ENCODE data around the gene PICALM. TPM values are rescaled to one million over a fixed set of nuclear protein-coding genes. Genes with fewer than 3 reads are reported as not detected.
A peak's percentile ranks its signal among the peaks of the same experiment; 100 is the strongest.
"Not testable (repeated sequence)": the region's sequence is repeated elsewhere in the genome, so short reads cannot be mapped to it uniquely, and the experiment has no call there.

The PICALM gene
- total and polyA plus RNA-seq, 4 donors, result 94.5 to 486 (median 204) TPM

GRCh38 chr11:85970593-85970992 is 98.3 kb downstream of the PICALM start:
- H3K27ac ChIP-seq (ENCODE audit: low read depth in 1 of 2, low read length in 2 of 2), result no peak overlapping the region
- intact Hi-C loops (cut with DNase I), result no loop called here

GRCh38 chr11:85967457-85967856 is 101.4 kb downstream of the PICALM start:
- intact Hi-C loops (cut with DNase I), result loop anchor here in 1 of 2 donors (5.0 kb wide), 1 partner anchor 55 kb away; no protein-coding TSS in a partner anchor
- no peaks in the 10 kb centered on the region for H3K4me1 ChIP-seq (ENCODE audit: control insufficient read depth in 1 of 2, insufficient read depth in 2 of 2, low read length in 2 of 2)
- peaks cover 0 to 10% of the 10 kb centered on the region in 2 donors for H3K36me3 ChIP-seq (ENCODE audit: control insufficient read depth in 1 of 2, insufficient read depth in 2 of 2, low read length in 1 of 2)
- ATAC-seq (ENCODE audit: low FRiP score) (no peak), DNase-seq (no peak)
- H3K27me3 ChIP-seq (ENCODE audit: control insufficient read depth in 1 of 2, insufficient read depth in 2 of 2, low read length in 1 of 2), result no peaks in the 10 kb centered on the region
- no peak overlapping the region for H3K4me3 ChIP-seq (ENCODE audit: low read length in 2 of 2)
- H3K27ac ChIP-seq (ENCODE audit: low read depth in 1 of 2, low read length in 2 of 2), result no peak overlapping the region
- WGBS, 2 donors, result 79% methylated on average over 5 of the region's 5 CpGs
- H3K9me3 ChIP-seq (ENCODE audit: control insufficient read depth, low read length), result no peaks in the 10 kb centered on the region

More at GRCh38 chr11:85970593-85970992, 98.3 kb downstream of the PICALM start:
- WGBS, 2 donors, result 94% methylated on average over 5 of the region's 5 CpGs
- Histone ChIP-seq H3K36me3 (ENCODE audit: control insufficient read depth in 1 of 2, insufficient read depth in 2 of 2, low read length in 1 of 2) (peaks cover 0 to 6% of the 10 kb centered on the region in 2 donors), H3K4me3 (ENCODE audit: low read length in 2 of 2) (no peak overlapping the region), H3K9me3 (ENCODE audit: control insufficient read depth, low read length) (no peaks in the 10 kb centered on the region), H3K27me3 (ENCODE audit: control insufficient read depth in 1 of 2, insufficient read depth in 2 of 2, low read length in 1 of 2) (no peaks in the 10 kb centered on the region), H3K4me1 (ENCODE audit: control insufficient read depth in 1 of 2, insufficient read depth in 2 of 2, low read length in 2 of 2) (no peaks in the 10 kb centered on the region)
- no peak for DNase-seq
- ATAC-seq (ENCODE audit: low FRiP score), result no peak

GRCh38 chr11:85965202-85965601 is 103.7 kb downstream of the PICALM start:
- Histone ChIP-seq H3K9me3 (ENCODE audit: control insufficient read depth, low read length) (no peaks in the 10 kb centered on the region), H3K27ac (ENCODE audit: low read depth in 1 of 2, low read length in 2 of 2) (no peak overlapping the region), H3K4me3 (ENCODE audit: low read length in 2 of 2) (no peak overlapping the region), H3K4me1 (ENCODE audit: control insufficient read depth in 1 of 2, insufficient read depth in 2 of 2, low read length in 2 of 2) (no peaks in the 10 kb centered on the region), H3K27me3 (ENCODE audit: control insufficient read depth in 1 of 2, insufficient read depth in 2 of 2, low read length in 1 of 2) (no peaks in the 10 kb centered on the region), H3K36me3 (ENCODE audit: control insufficient read depth in 1 of 2, insufficient read depth in 2 of 2, low read length in 1 of 2) (peaks cover 0 to 11% of the 10 kb centered on the region in 2 donors)
- WGBS, 2 donors, result 74 to 80% methylated on average over 2 of the region's 2 CpGs
- no peak for DNase-seq
- intact Hi-C loops (cut with DNase I), result loop anchor here in 1 of 2 donors (5.0 kb wide), 1 partner anchor 57 kb away; no protein-coding TSS in a partner anchor
- no peak for ATAC-seq (ENCODE audit: low FRiP score)

- Histone ChIP-seq H3K4me3 (ENCODE audit: low read length in 2 of 2) (no peak overlapping the region), H3K27ac (ENCODE audit: low read depth in 1 of 2, low read length in 2 of 2) (no peak overlapping the region), H3K27me3 (ENCODE audit: control insufficient read depth in 1 of 2, insufficient read depth in 2 of 2, low read length in 1 of 2) (no peaks in the 10 kb centered on the region), H3K4me1 (ENCODE audit: control insufficient read depth in 1 of 2, insufficient read depth in 2 of 2, low read length in 2 of 2) (no peaks in the 10 kb centered on the region), H3K36me3 (ENCODE audit: control insufficient read depth in 1 of 2, insufficient read depth in 2 of 2, low read length in 1 of 2) (peaks cover 0 to 9% of the 10 kb centered on the region in 2 donors), H3K9me3 (ENCODE audit: control insufficient read depth, low read length) (no peaks in the 10 kb centered on the region)
- no peak for DNase-seq
- intact Hi-C loops (cut with DNase I), result no loop called here
- no peak for ATAC-seq (ENCODE audit: low FRiP score)
- WGBS, 2 donors, result 68 to 84% methylated on average over 5 of the region's 5 CpGs
Measured at GRCh38 chr11:85961930-85962363, 106.9 kb downstream of the PICALM start.

DNA sequence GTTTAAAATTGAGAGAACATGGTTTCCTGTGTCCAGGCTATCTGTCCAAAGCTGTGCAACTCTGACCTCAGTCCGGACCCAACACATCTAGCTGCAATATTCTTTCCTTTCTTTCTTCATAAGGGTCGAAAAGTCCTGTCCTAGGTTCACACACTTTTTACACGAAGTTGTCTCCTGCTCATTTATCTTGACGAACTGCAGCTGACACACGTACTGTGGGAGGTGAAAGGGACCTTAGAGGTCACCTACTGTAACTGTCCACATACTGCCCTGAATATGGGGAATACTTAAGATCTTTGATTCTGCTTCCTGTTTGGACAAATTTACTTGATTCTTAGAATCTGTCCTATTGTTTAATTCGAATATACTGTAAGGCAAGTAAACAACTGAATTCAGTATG is 107.8 kb downstream of the PICALM start:
- no peaks in the 10 kb centered on the region for H3K27me3 ChIP-seq (ENCODE audit: control insufficient read depth in 1 of 2, insufficient read depth in 2 of 2, low read length in 1 of 2)
- peaks cover 0 to 6% of the 10 kb centered on the region in 2 donors for H3K36me3 ChIP-seq (ENCODE audit: control insufficient read depth in 1 of 2, insufficient read depth in 2 of 2, low read length in 1 of 2)
- ATAC-seq (ENCODE audit: low FRiP score) (no peak), DNase-seq (no peak)
- H3K4me1 ChIP-seq (ENCODE audit: control insufficient read depth in 1 of 2, insufficient read depth in 2 of 2, low read length in 2 of 2), result no peaks in the 10 kb centered on the region
- 52 to 57% methylated on average over 6 of the region's 6 CpGs for WGBS, 2 donors
- no peaks in the 10 kb centered on the region for H3K9me3 ChIP-seq (ENCODE audit: control insufficient read depth, low read length)
- no peak overlapping the region for H3K4me3 ChIP-seq (ENCODE audit: low read length in 2 of 2)
- intact Hi-C loops (cut with DNase I), result no loop called here
- no peak overlapping the region for H3K27ac ChIP-seq (ENCODE audit: low read depth in 1 of 2, low read length in 2 of 2)

- no peak overlapping the region for H3K27ac ChIP-seq (ENCODE audit: low read depth in 1 of 2, low read length in 2 of 2)
- H3K9me3 ChIP-seq (ENCODE audit: control insufficient read depth, low read length), result no peaks in the 10 kb centered on the region
Measured at GRCh38 chr11:85960678-85961077, 108.2 kb downstream of the PICALM start.

DNA sequence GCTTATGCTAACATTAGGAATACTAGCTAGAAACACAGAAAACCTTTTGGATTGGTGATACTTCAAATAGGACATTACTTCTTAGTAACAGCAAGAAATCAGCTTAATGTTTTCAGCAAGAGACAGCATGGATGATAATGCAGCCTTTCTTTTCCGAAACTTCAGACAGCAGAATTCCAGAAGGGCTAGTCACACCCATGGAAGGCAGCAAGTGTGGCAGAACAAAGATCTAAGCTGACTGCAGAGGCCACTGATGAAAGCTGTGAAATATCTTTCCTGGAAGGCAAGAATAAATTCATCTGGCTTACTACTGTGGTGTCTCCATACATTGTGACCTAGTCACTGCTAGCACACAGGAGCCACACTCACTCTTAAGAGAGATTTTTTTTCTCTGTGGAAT is 113.4 kb downstream of the PICALM start:
- ATAC-seq (ENCODE audit: low FRiP score) (peak; percentile 13), DNase-seq (no peak)
- H3K36me3 ChIP-seq (ENCODE audit: control insufficient read depth in 1 of 2, insufficient read depth in 2 of 2, low read length in 1 of 2), result no peaks in the 10 kb centered on the region
- 48% methylated on average over 1 of the region's 1 CpG for WGBS, 2 donors
- H3K4me1 ChIP-seq (ENCODE audit: control insufficient read depth in 1 of 2, insufficient read depth in 2 of 2, low read length in 2 of 2), result no peaks in the 10 kb centered on the region
- H3K4me3 ChIP-seq (ENCODE audit: low read length in 2 of 2), result no peak overlapping the region
- intact Hi-C loops (cut with DNase I), result no loop called here
- H3K9me3 ChIP-seq (ENCODE audit: control insufficient read depth, low read length), result no peaks in the 10 kb centered on the region
- H3K27me3 ChIP-seq (ENCODE audit: control insufficient read depth in 1 of 2, insufficient read depth in 2 of 2, low read length in 1 of 2), result no peaks in the 10 kb centered on the region
- no peak overlapping the region for H3K27ac ChIP-seq (ENCODE audit: low read depth in 1 of 2, low read length in 2 of 2)

More at GRCh38 chr11:85960678-85961077, 108.2 kb downstream of the PICALM start:
- intact Hi-C loops (cut with DNase I), result no loop called here
- Histone ChIP-seq H3K36me3 (ENCODE audit: control insufficient read depth in 1 of 2, insufficient read depth in 2 of 2, low read length in 1 of 2) (peaks cover 0 to 6% of the 10 kb centered on the region in 2 donors), H3K27me3 (ENCODE audit: control insufficient read depth in 1 of 2, insufficient read depth in 2 of 2, low read length in 1 of 2) (no peaks in the 10 kb centered on the region), H3K4me1 (ENCODE audit: control insufficient read depth in 1 of 2, insufficient read depth in 2 of 2, low read length in 2 of 2) (no peaks in the 10 kb centered on the region), H3K4me3 (ENCODE audit: low read length in 2 of 2) (no peak overlapping the region)
- no peak for DNase-seq
- WGBS, 2 donors, result 66 to 70% methylated on average over 3 of the region's 3 CpGs
- ATAC-seq (ENCODE audit: low FRiP score), result no peak

GRCh38 chr11:85953491-85954143 is 115.3 kb downstream of the PICALM start:
- no peak for DNase-seq
- WGBS, 2 donors, result 45 to 46% methylated on average over 2 of the region's 2 CpGs
- Histone ChIP-seq H3K27ac (ENCODE audit: low read depth in 1 of 2, low read length in 2 of 2) (no peak overlapping the region), H3K9me3 (ENCODE audit: control insufficient read depth, low read length) (no peaks in the 10 kb centered on the region), H3K27me3 (ENCODE audit: control insufficient read depth in 1 of 2, insufficient read depth in 2 of 2, low read length in 1 of 2) (no peaks in the 10 kb centered on the region), H3K4me3 (ENCODE audit: low read length in 2 of 2) (no peak overlapping the region), H3K4me1 (ENCODE audit: control insufficient read depth in 1 of 2, insufficient read depth in 2 of 2, low read length in 2 of 2) (no peaks in the 10 kb centered on the region), H3K36me3 (ENCODE audit: control insufficient read depth in 1 of 2, insufficient read depth in 2 of 2, low read length in 1 of 2) (no peaks in the 10 kb centered on the region)
- no peak for ATAC-seq (ENCODE audit: low FRiP score)
- intact Hi-C loops (cut with DNase I), result no loop called here

GRCh38 chr11:85952108-85952485 is 116.8 kb downstream of the PICALM start:
- intact Hi-C loops (cut with DNase I); H3K36me3 ChIP-seq (ENCODE audit: control insufficient read depth in 1 of 2, insufficient read depth in 2 of 2, low read length in 1 of 2); DNase-seq; H3K27ac ChIP-seq (ENCODE audit: low read depth in 1 of 2, low read length in 2 of 2); H3K27me3 ChIP-seq (ENCODE audit: control insufficient read depth in 1 of 2, insufficient read depth in 2 of 2, low read length in 1 of 2); H3K4me1 ChIP-seq (ENCODE audit: control insufficient read depth in 1 of 2, insufficient read depth in 2 of 2, low read length in 2 of 2); ATAC-seq (ENCODE audit: low FRiP score); H3K9me3 ChIP-seq (ENCODE audit: control insufficient read depth, low read length); H3K4me3 ChIP-seq (ENCODE audit: low read length in 2 of 2): not testable (repeated sequence)
- 86 to 90% methylated on average over 7 of the region's 7 CpGs for WGBS, 2 donors
